GM20431 (cell line): ENCODE results near the gene CNOT6.
"Not testable (repeated sequence)": the region's sequence is repeated elsewhere in the genome, so short reads cannot be mapped to it uniquely, and the experiment has no call there.

Experiments
- in situ Hi-C: fragments of 300-500 bp; cut with MseI, MboI; formaldehyde crosslinking; loops from one replicate; pipeline ENCODE4 v1.15.0; 2020; ENCODE audit warnings: low sequenced_read_pairs; ENCODE audit not compliant: unreplicated experiment

CNOT6 gene

GRCh38 chr5:180494060-180494509, at the start of gene CNOT6:
TSS of gene CNOT6 (plus strand) at chr5:180494379. CDS start at chr5:180529277, 34,898 bp downstream.
- in situ Hi-C loops, result no loop called here

- in situ Hi-C loops, result no loop called here
Measured at GRCh38 chr5:180454752-180455151, 39.4 kb upstream of the CNOT6 start.

- in situ Hi-C loops, result no loop called here
Measured at GRCh38 chr5:180455872-180456271, 38.3 kb upstream of the CNOT6 start.

- in situ Hi-C loops, result no loop called here
Measured at GRCh38 chr5:180456792-180457191, 37.4 kb upstream of the CNOT6 start.

GRCh38 chr5:180458852-180459673, 35.1 kb upstream of the CNOT6 start:
- in situ Hi-C loops, result not testable (repeated sequence)

- in situ Hi-C loops, result not testable (repeated sequence)
Measured at GRCh38 chr5:180459674-180460142, 34.5 kb upstream of the CNOT6 start.

- in situ Hi-C loops, result no loop called here
Measured at GRCh38 chr5:180460834-180461233, 33.3 kb upstream of the CNOT6 start.

- in situ Hi-C loops, result no loop called here
Measured at GRCh38 chr5:180461303-180461702, 32.9 kb upstream of the CNOT6 start.

GRCh38 chr5:180463216-180463900, 30.8 kb upstream of the CNOT6 start:
- in situ Hi-C loops, result no loop called here

GRCh38 chr5:180463916-180464602, 30.1 kb upstream of the CNOT6 start:
- in situ Hi-C loops, result no loop called here

GRCh38 chr5:180464603-180464970, 29.6 kb upstream of the CNOT6 start:
- in situ Hi-C loops, result no loop called here

GRCh38 chr5:180465052-180465451, 29.1 kb upstream of the CNOT6 start:
- in situ Hi-C loops, result not testable (repeated sequence)

GRCh38 chr5:180466316-180466715, 27.9 kb upstream of the CNOT6 start:
- in situ Hi-C loops, result no loop called here

- in situ Hi-C loops, result no loop called here
Measured at GRCh38 chr5:180467028-180467975, 26.9 kb upstream of the CNOT6 start.

GRCh38 chr5:180467989-180468731, 26.0 kb upstream of the CNOT6 start:
- in situ Hi-C loops, result no loop called here

GRCh38 chr5:180468732-180469585, 25.2 kb upstream of the CNOT6 start:
- in situ Hi-C loops, result no loop called here

- in situ Hi-C loops, result no loop called here
Measured at GRCh38 chr5:180469586-180469865, 24.7 kb upstream of the CNOT6 start.

- in situ Hi-C loops, result no loop called here
Measured at GRCh38 chr5:180469866-180470265, 24.3 kb upstream of the CNOT6 start.
